GM12878 (cell line): ENCODE data around the gene PRRC2B. TPM values are rescaled to one million over a fixed set of nuclear protein-coding genes. Genes with fewer than 3 reads are reported as not detected.

ENCODE experiments used
- ATAC-seq: fragments of 200-7000 bp; cut with Tn5 transposase; 3 replicates; pipeline ENCODE4 v1.9.1; 2020; ENCODE audit warnings: mild to moderate bottlenecking, moderate library complexity
- BruUV-seq: library from RNA; stranded (reverse); fragments of 400-500 nt; replicated peaks from 2 replicates; lab custom pipeline; 2021; lab: Mats Ljungman, UMichigan
- CTCF ChIA-PET: fragments of 300-600 bp; sonication (Branson Sonifier 250); formaldehyde crosslinking; extraction: SDS; loops from one replicate; lab custom pipeline; 2021; ENCODE audit warnings: inconsistent platforms; lab: Yijun Ruan, JAX
- POLR2A ChIA-PET: fragments of 350-600 bp; formaldehyde crosslinking; extraction: SDS; loops from one replicate; lab custom pipeline; 2021; ENCODE audit warnings: inconsistent platforms; lab: Charles Lee
- RAD21 ChIA-PET: fragments of 300-600 bp; sonication (Branson Sonifier 250); formaldehyde crosslinking; loops from one replicate; lab custom pipeline; 2023; ENCODE audit warnings: antibody characterized with exemption; ENCODE audit not compliant: unreplicated experiment; lab: Charles Lee
- SMC1A ChIA-PET: fragments of 300-600 bp; sonication (Branson Sonifier 250); formaldehyde crosslinking; loops from one replicate; lab custom pipeline; 2023; ENCODE audit not compliant: unreplicated experiment, uncharacterized antibody; lab: Charles Lee
- DNase-seq: peaks from one replicate; pipeline ENCODE4 v3.0.0-alpha.2; 2011; ENCODE audit warnings: low read depth, low spot score
- FAIRE-seq: peaks from 3 replicates; lab custom pipeline; 2011; peaks lifted over from hg19 to GRCh38; lab: Jason Lieb, UNC
- H2AFZ ChIP-seq: 2 replicates; pipeline ENCODE4 v1.6.0; 2011; ENCODE audit warnings: low read depth, low read length, control low read depth; ENCODE audit not compliant: control insufficient read depth
- H3K27ac ChIP-seq: 2 replicates; pipeline ENCODE4 v1.5.1; 2011; ENCODE audit warnings: control low read depth; ENCODE audit not compliant: control insufficient read depth, insufficient read depth
- H3K27me3 ChIP-seq, 2 experiments: replicated peaks in 1 of 2; 2 replicates each; pipeline versions ENCODE4 v1.6.0 to v1.6.1; 2011; ENCODE audit warnings: low read length in 1 of 2; ENCODE audit not compliant: control insufficient read depth in 2 of 2, insufficient read depth in 2 of 2
- H3K36me3 ChIP-seq, 2 experiments: 2 replicates each; pipeline ENCODE4 v1.5.1; 2011; ENCODE audit warnings: low read length in 1 of 2; ENCODE audit not compliant: control insufficient read depth in 2 of 2, insufficient read depth in 2 of 2
- H3K4me1 ChIP-seq: 2 replicates; pipeline ENCODE4 v1.6.1; 2011; ENCODE audit warnings: mild to moderate bottlenecking, low read length, moderate library complexity, mixed read lengths; ENCODE audit not compliant: control insufficient read depth, insufficient read depth
- H3K4me2 ChIP-seq: 2 replicates; pipeline ENCODE4 v1.6.0; 2011; ENCODE audit warnings: control low read depth; ENCODE audit not compliant: control insufficient read depth, insufficient read depth
- H3K4me3 ChIP-seq: fragments of 200-600 bp; sonication (generic); 2 replicates; pipeline ENCODE4 v1.5.1; 2016
- H3K79me2 ChIP-seq: 2 replicates; pipeline ENCODE4 v1.6.0; 2011; ENCODE audit warnings: low read length; ENCODE audit not compliant: control insufficient read depth, insufficient read depth
- H3K9ac ChIP-seq: 2 replicates; pipeline ENCODE4 v1.8.0; 2011; ENCODE audit warnings: low read length, control low read depth, mixed read lengths; ENCODE audit not compliant: control insufficient read depth, insufficient read depth
- H3K9me3 ChIP-seq: replicated peaks from 3 replicates; pipeline ENCODE4 v1.5.1; 2011; ENCODE audit warnings: mild to moderate bottlenecking, low read length; ENCODE audit not compliant: control insufficient read depth, insufficient read depth
- H4K20me1 ChIP-seq: 2 replicates; pipeline ENCODE4 v1.6.0; 2011; ENCODE audit not compliant: control insufficient read depth, insufficient read depth
- CREM ChIP-seq: IDR thresholded peaks from 2 replicates; pipeline ENCODE4 v1.6.1; 2014; ENCODE audit warnings: antibody characterized with exemption, low read depth
- ETV6 ChIP-seq, 2 experiments: fragments of 450-650 bp in 1 of 2; IDR thresholded peaks in 1 of 2; conservative IDR thresholded peaks in 1 of 2; 2 replicates each; pipeline ENCODE4 v1.6.1; 2014; ENCODE audit warnings: antibody characterized with exemption in 1 of 2, borderline replicate concordance in 1 of 2, low read depth in 1 of 2, mild to moderate bottlenecking in 1 of 2, moderate library complexity in 1 of 2
- EZH2 ChIP-seq: IDR thresholded peaks from 2 replicates; pipeline ENCODE4 v1.6.1; 2012; ENCODE audit warnings: low read depth, mild to moderate bottlenecking, control low read depth, inconsistent platforms, low read length, borderline replicate concordance; ENCODE audit not compliant: control insufficient read depth
- IKZF2 ChIP-seq, 2 experiments: fragments of 450-650 bp; IDR thresholded peaks; 2 replicates each; pipeline ENCODE4 v1.6.1; 2017; ENCODE audit warnings: mild to moderate bottlenecking in 2 of 2, moderate library complexity in 2 of 2
- IRF4 ChIP-seq: IDR thresholded peaks from 2 replicates; pipeline ENCODE4 v1.6.1; 2011; ENCODE audit warnings: low read depth, low read length
- JUNB ChIP-seq: IDR thresholded peaks from 2 replicates; pipeline ENCODE4 v1.6.1; 2016; ENCODE audit warnings: antibody characterized with exemption, mild to moderate bottlenecking
- LARP7 ChIP-seq: fragments of 450-650 bp; IDR thresholded peaks from 2 replicates; pipeline ENCODE4 v1.6.1; 2017; ENCODE audit warnings: mild to moderate bottlenecking
- POLR2A ChIP-seq: IDR thresholded peaks from 2 replicates; pipeline ENCODE4 v1.6.1; 2011; ENCODE audit warnings: low read depth, mild to moderate bottlenecking, low read length
- POLR2AphosphoS2 ChIP-seq: IDR thresholded peaks from 2 replicates; pipeline ENCODE4 v1.6.1; 2011; ENCODE audit warnings: low read depth, mild to moderate bottlenecking, low read length, improper control_type of control experiment, moderate library complexity
- POLR2AphosphoS5 ChIP-seq: IDR thresholded peaks from 2 replicates; pipeline ENCODE4 v1.6.1; 2011; ENCODE audit warnings: mild to moderate bottlenecking, low read length, inconsistent platforms
- SMAD5 ChIP-seq: IDR thresholded peaks from 2 replicates; pipeline ENCODE4 v1.6.1; 2016; ENCODE audit warnings: antibody characterized with exemption, low read depth
- STAT3 ChIP-seq: IDR thresholded peaks from 2 replicates; pipeline ENCODE4 v1.6.1; 2011; ENCODE audit warnings: low read depth, low read length, improper control_type of control experiment
- SUZ12 ChIP-seq: fragments of 200-600 bp; sonication (generic); IDR thresholded peaks from one replicate; pipeline ENCODE4 v1.6.1; 2018; ENCODE audit warnings: antibody characterized with exemption, mild to moderate bottlenecking; ENCODE audit not compliant: unreplicated experiment
- ZNF24 ChIP-seq: fragments of 450-650 bp; IDR thresholded peaks from 2 replicates; pipeline ENCODE4 v1.6.1; 2017; ENCODE audit warnings: antibody characterized with exemption, mild to moderate bottlenecking
- WGBS: methylation state at CpG from one replicate; pipeline ENCODE4 v1.1.6; 2016; ENCODE audit warnings: low lambda C conversion rate; ENCODE audit not compliant: insufficient replicate concordance, insufficient coverage; ENCODE audit errors: missing lambda C conversion rate; 5-methylcytosine and 5-hydroxymethylcytosine counted together
- in situ Hi-C: fragments of 300-500 bp; cut with MboI; formaldehyde crosslinking; loops from 9 replicates; pipeline ENCODE4 v1.14.3; 2018; ENCODE audit warnings: mixed read lengths
- intact Hi-C: fragments of 100-400 bp; cut with micrococcal nuclease; formaldehyde crosslinking; loops from one replicate; pipeline ENCODE4 v1.14.2; 2022; ENCODE audit not compliant: unreplicated experiment
- polyA plus RNA-seq, 11 experiments: library from polyadenylated mRNA; depleted of rRNA in 4 of 11; unstranded in 6 of 11; stranded (reverse) in 5 of 11; fragments of >200 nt; fragmentation: Nextera tagmentation in 4 of 11; fragmentation: Illumina TruSeq in 1 of 11; extraction: Ambion mirVana in 4 of 11; extraction: Trizol in 1 of 11; gene quantifications; 1 replicate in 1 of 11; 2 replicates in 10 of 11; pipeline versions ENCODE4 v1.2.1 to v1.2.3, GENCODE V29; 2011 to 2016; ENCODE audit warnings: inconsistent platforms in 2 of 11, missing spikeins in 2 of 11, low read depth in 1 of 11
- total RNA-seq, 4 experiments: library from RNA; depleted of rRNA in 3 of 4; stranded (reverse); fragments of >200 nt in 3 of 4; fragmentation: Illumina TruSeq in 1 of 4; extraction: Trizol in 1 of 4; gene quantifications; 2 replicates each; pipeline versions ENCODE4 v1.2.1 to v1.2.3, GENCODE V29; 2013 to 2021
- TF ChIP-seq, protein P1 (sequence below), 3 experiments: IDR thresholded peaks in 2 of 3; conservative IDR thresholded peaks in 1 of 3; 2 replicates each; pipeline ENCODE4 v1.5.1; 2011; ENCODE audit warnings: low read depth in 3 of 3, low read length in 3 of 3, mild to moderate bottlenecking in 3 of 3, control low read depth in 2 of 3, moderate library complexity in 2 of 3, inconsistent platforms in 1 of 3, mixed read lengths in 1 of 3; ENCODE audit not compliant: control insufficient read depth in 2 of 3, insufficient read depth in 1 of 3; ENCODE audit errors: extremely low read depth in 1 of 3
- TF ChIP-seq, protein P2 (sequence below): fragments of 150-350 bp; IDR thresholded peaks from 2 replicates; pipeline ENCODE4 v1.6.1; 2014; ENCODE audit warnings: mild to moderate bottlenecking, low read depth, low read length
- TF ChIP-seq, protein P3 (sequence below): IDR thresholded peaks from 2 replicates; pipeline ENCODE4 v1.6.1; 2012; ENCODE audit warnings: low read depth, low read length, improper control_type of control experiment

Gene PRRC2B
- total and polyA plus RNA-seq, 10 of the 15 experiments (the other 5 are each of a cell fraction or from before 2014, with no cell fraction given): 0.84 to 155 (median 28.7) TPM

DNA sequence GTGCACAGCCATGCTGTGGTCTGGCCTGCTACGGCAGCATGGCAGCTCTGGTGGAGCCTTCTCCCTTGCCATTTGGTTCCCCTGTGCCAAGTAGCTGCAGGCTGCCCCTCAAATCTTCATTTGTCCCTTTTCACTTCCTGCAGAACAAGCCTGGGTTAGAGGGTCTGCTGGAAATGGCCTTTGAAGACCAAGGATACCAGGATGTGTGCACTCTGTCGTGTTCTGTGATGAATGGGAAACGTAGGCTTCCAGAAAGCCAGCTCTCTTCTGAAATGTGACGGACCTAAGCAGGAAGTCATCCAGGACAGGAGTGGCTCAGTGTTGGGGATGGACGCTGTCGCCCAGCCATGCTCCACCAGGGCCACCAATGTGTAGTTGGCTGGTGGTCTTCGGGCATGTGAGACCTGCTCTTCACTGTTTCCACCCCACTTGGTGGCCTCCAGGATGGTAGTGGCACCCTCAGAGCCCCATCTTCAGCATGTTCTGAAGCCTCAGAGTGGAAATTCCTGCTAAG is 105.4 kb downstream of the PRRC2B start (continued):
- TF ChIP-seq, protein P1, sequence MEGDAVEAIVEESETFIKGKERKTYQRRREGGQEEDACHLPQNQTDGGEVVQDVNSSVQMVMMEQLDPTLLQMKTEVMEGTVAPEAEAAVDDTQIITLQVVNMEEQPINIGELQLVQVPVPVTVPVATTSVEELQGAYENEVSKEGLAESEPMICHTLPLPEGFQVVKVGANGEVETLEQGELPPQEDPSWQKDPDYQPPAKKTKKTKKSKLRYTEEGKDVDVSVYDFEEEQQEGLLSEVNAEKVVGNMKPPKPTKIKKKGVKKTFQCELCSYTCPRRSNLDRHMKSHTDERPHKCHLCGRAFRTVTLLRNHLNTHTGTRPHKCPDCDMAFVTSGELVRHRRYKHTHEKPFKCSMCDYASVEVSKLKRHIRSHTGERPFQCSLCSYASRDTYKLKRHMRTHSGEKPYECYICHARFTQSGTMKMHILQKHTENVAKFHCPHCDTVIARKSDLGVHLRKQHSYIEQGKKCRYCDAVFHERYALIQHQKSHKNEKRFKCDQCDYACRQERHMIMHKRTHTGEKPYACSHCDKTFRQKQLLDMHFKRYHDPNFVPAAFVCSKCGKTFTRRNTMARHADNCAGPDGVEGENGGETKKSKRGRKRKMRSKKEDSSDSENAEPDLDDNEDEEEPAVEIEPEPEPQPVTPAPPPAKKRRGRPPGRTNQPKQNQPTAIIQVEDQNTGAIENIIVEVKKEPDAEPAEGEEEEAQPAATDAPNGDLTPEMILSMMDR (IDR thresholded peaks at IDR 0.05 in 2 of 3, conservative IDR thresholded peaks at IDR 0.05 in 1 of 3; ENCODE audit: control insufficient read depth in 2 of 3, extremely low read depth in 1 of 3, insufficient read depth in 1 of 3, low read depth in 3 of 3, low read length in 3 of 3): no peak
- TF ChIP-seq SMAD5 (0 out of 2 replicates have a peak, but pooled peaks have one; percentile 33), IKZF2 (IDR thresholded peaks at IDR 0.05) (no peak)

DNA sequence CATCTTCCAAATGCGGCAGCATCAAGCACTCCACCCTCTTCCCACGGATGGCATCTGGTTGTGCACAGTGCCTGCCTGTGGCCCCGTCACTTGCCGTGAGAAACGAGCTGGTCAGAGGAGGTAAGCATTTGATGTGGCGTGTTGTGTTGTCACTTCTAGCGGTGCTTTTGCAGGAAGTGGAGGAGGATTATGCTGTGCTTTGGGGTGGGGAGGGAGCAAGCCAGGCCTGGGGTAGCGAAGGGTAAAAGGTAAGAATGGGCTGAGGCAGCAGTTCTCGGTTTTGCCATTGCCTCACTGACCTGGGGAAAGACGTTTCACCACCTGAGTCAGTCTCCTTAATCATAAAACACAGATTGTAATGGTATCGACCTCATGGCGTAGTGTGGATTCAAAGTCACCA is 106.5 kb downstream of the PRRC2B start:
- Histone ChIP-seq H3K4me2 (no peak overlapping the region), H3K4me1 (peaks cover 8% of the 10 kb centered on the region), H3K27ac (no peak overlapping the region), H3K9me3 (no peaks in the 10 kb centered on the region), H3K36me3 (peaks cover 10 to 24% of the 10 kb centered on the region in 2 experiments; a peak in 3 of 4 replicates), H3K27me3 (no peaks in the 10 kb centered on the region), H3K79me2 (peaks cover 5% of the 10 kb centered on the region), H4K20me1 (no peaks in the 10 kb centered on the region), H3K9ac (no peak overlapping the region), H2AFZ (no peak overlapping the region), H3K4me3 (no peak overlapping the region)
- ChIA-PET CTCF (interaction anchor here (0.7 to 1.1 kb wide), 2 partner anchors 8 to 374 kb away, joined by 3 read pairs; partner anchors contain the start of gene NUP214), SMC1A (interaction anchor here (0.9 kb wide), 1 partner anchor 258 kb away, joined by 3 read pairs; no protein-coding TSS in a partner anchor), RAD21 (no interaction called here), POLR2A (no interaction called here)
- intact Hi-C loops (no loop called here), in situ Hi-C loops (no loop called here)
- WGBS: 65% methylated on average over 12 of the region's 12 CpGs
- TF ChIP-seq IRF4 (no peak), POLR2A (peak; percentile 58), POLR2AphosphoS2 (0 out of 2 replicates have a peak, but pooled peaks have one; percentile 31), POLR2AphosphoS5 (peak; percentile 53; the same call in 1 of the 2 replicates), CREM (no peak), STAT3 (no peak), JUNB (no peak), ZNF24 (no peak), LARP7 (no peak), EZH2 (no peak), ETV6 (conservative IDR thresholded peaks at IDR 0.05 in 1 of 2, IDR thresholded peaks at IDR 0.05 in 1 of 2; ENCODE audit: borderline replicate concordance in 1 of 2, low read depth in 1 of 2) (no peak), SUZ12 (no peak)
- TF ChIP-seq, protein P2, sequence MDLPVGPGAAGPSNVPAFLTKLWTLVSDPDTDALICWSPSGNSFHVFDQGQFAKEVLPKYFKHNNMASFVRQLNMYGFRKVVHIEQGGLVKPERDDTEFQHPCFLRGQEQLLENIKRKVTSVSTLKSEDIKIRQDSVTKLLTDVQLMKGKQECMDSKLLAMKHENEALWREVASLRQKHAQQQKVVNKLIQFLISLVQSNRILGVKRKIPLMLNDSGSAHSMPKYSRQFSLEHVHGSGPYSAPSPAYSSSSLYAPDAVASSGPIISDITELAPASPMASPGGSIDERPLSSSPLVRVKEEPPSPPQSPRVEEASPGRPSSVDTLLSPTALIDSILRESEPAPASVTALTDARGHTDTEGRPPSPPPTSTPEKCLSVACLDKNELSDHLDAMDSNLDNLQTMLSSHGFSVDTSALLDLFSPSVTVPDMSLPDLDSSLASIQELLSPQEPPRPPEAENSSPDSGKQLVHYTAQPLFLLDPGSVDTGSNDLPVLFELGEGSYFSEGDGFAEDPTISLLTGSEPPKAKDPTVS: no peak
- TF ChIP-seq, protein P3, sequence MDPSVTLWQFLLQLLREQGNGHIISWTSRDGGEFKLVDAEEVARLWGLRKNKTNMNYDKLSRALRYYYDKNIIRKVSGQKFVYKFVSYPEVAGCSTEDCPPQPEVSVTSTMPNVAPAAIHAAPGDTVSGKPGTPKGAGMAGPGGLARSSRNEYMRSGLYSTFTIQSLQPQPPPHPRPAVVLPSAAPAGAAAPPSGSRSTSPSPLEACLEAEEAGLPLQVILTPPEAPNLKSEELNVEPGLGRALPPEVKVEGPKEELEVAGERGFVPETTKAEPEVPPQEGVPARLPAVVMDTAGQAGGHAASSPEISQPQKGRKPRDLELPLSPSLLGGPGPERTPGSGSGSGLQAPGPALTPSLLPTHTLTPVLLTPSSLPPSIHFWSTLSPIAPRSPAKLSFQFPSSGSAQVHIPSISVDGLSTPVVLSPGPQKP: no peak
- FAIRE-seq (no peak), DNase-seq (no peak), ATAC-seq (no peak)
- no TSS peak for BruUV-seq
